ENCODE measurements around the gene CDSN.

- no peak for TF ChIP-seq CTCF (IDR thresholded peaks at IDR 0.05)
- TF ChIP-seq POLR2A (IDR thresholded peaks at IDR 0.05) = no peak
Measured at GRCh38 chr6:31110825-31111582, 9.2 kb downstream of the CDSN start.
